DMS153 treated with DMSO at 0.1 percent for 48 hours (cell line): ENCODE measurements around the gene CCDC17.
A peak's percentile ranks its signal among the peaks of the same experiment; 100 is the strongest.
"Not testable (repeated sequence)": the region's sequence is repeated elsewhere in the genome, so short reads cannot be mapped to it uniquely, and the experiment has no call there.

ENCODE experiments used
- DNase-seq: peaks from one replicate; lab custom pipeline; 2025; ENCODE audit not compliant: unreplicated experiment; lab: John Stamatoyannopoulos, UW

The CCDC17 gene

GRCh38 chr1:45621895-45622523 lies 1.8 kb downstream of the CCDC17 start:
- no peak for DNase-seq

- no peak for DNase-seq
Observed at GRCh38 chr1:45621501-45621836, 2.4 kb downstream of the CCDC17 start.

- no peak for DNase-seq
Observed at GRCh38 chr1:45620588-45621500, 3.0 kb downstream of the CCDC17 start.

GRCh38 chr1:45619149-45619921 lies 4.5 kb downstream of the CCDC17 start:
- no peak for DNase-seq

- DNase-seq: no peak
Observed at GRCh38 chr1:45617618-45618017, 6.2 kb downstream of the CCDC17 start.

GRCh38 chr1:45615885-45616284 lies 8.0 kb downstream of the CCDC17 start:
- no peak for DNase-seq

- DNase-seq: no peak
Observed at GRCh38 chr1:45612941-45613579, 10.8 kb downstream of the CCDC17 start.

GRCh38 chr1:45610589-45611226 lies 13.1 kb downstream of the CCDC17 start:
- DNase-seq: no peak

- no peak for DNase-seq
Observed at GRCh38 chr1:45608175-45609156, 15.4 kb downstream of the CCDC17 start.

GRCh38 chr1:45607404-45608074 lies 16.3 kb downstream of the CCDC17 start:
- no peak for DNase-seq

GRCh38 chr1:45604239-45604638 lies 19.6 kb downstream of the CCDC17 start:
- no peak for DNase-seq

- not testable (repeated sequence) for DNase-seq
Observed at GRCh38 chr1:45596765-45597164, 27.1 kb downstream of the CCDC17 start.

- DNase-seq: no peak
Observed at GRCh38 chr1:45594412-45594811, 29.4 kb downstream of the CCDC17 start.

- DNase-seq: no peak
Observed at GRCh38 chr1:45589861-45590260, 34.0 kb downstream of the CCDC17 start.

GRCh38 chr1:45586769-45587168 lies 37.1 kb downstream of the CCDC17 start:
- DNase-seq: no peak

- DNase-seq: no peak
Observed at GRCh38 chr1:45585496-45586075, 38.3 kb downstream of the CCDC17 start.

GRCh38 chr1:45585110-45585426 lies 38.8 kb downstream of the CCDC17 start:
- no peak for DNase-seq

GRCh38 chr1:45584351-45585109 lies 39.3 kb downstream of the CCDC17 start:
- peak; percentile 95 for DNase-seq
